Activated T-helper 2 cell treated with anti-CD3 and anti-CD28 coated beads, Interferon-gamma antibody, Interleukin-2, Interleukin-4, amounts not matched to agents 10 μg/mL and 5 μg/mL and 100 μg/mL, durations not matched to agents 14 hours and 24 hours and 36 hours (primary cell): Measurements from ENCODE around the gene MAPKAPK3. TPM values are rescaled to one million over a fixed set of nuclear protein-coding genes. Genes with fewer than 3 reads are reported as not detected.

Source experiments
- DNase-seq: peaks from one replicate; pipeline ENCODE4 v3.0.0; 2021; ENCODE audit warnings: low spot score
- H3K27ac Mint-ChIP-seq: one replicate; pipeline ENCODE4 v1.8.0; 2021; ENCODE audit warnings: mixed read lengths
- H3K27me3 Mint-ChIP-seq: one replicate; pipeline ENCODE4 v1.8.0; 2021; ENCODE audit warnings: low read depth, mixed read lengths
- H3K36me3 Mint-ChIP-seq: one replicate; pipeline ENCODE4 v1.8.0; 2021; ENCODE audit warnings: low read depth, mixed read lengths
- H3K4me1 Mint-ChIP-seq: one replicate; pipeline ENCODE4 v1.8.0; 2021; ENCODE audit warnings: low read depth, mixed read lengths
- H3K4me3 Mint-ChIP-seq: one replicate; pipeline ENCODE4 v1.8.0; 2021; ENCODE audit warnings: low read depth, mild to moderate bottlenecking, moderate library complexity, mixed read lengths
- H3K9me3 Mint-ChIP-seq: one replicate; pipeline ENCODE4 v1.8.0; 2021; ENCODE audit warnings: mixed read lengths
- intact Hi-C: fragments of 100-400 bp; cut with micrococcal nuclease; formaldehyde crosslinking; loops from one replicate; pipeline ENCODE4 v1.15.1; 2023
- total RNA-seq: library from RNA; stranded (reverse); gene quantifications from 2 replicates; pipeline ENCODE4 v1.2.3, GENCODE V29; 2022

MAPKAPK3 gene
- total RNA-seq, result 178 and 190 TPM in 2 replicates

GRCh38 chr3:50617096-50617791, at the start of gene MAPKAPK3:
MAPKAPK3 (plus strand) TSS chr3:50617151; CDS start chr3:50617566, 415 bp downstream.
- peak within 1 kb of the TSS; percentile 95 for H3K4me3 Mint-ChIP-seq
- no peaks in the 10 kb centered on the region for H3K27me3 Mint-ChIP-seq
- intact Hi-C loops, result loop anchor here (5.0 to 10.0 kb wide), 3 partner anchors 265 to 1068 kb away; partner anchors contain the start of genes CYB561D2 and NPRL2
- no peaks in the 10 kb centered on the region for H3K9me3 Mint-ChIP-seq
- DNase-seq, result no peak
- H3K4me1 Mint-ChIP-seq, result peaks cover 58% of the 10 kb centered on the region
- H3K36me3 Mint-ChIP-seq, result peaks cover 78% of the 10 kb centered on the region
- H3K27ac Mint-ChIP-seq, result peak within 1 kb of the TSS; percentile 92

GRCh38 chr3:50567386-50568167, 49.4 kb upstream of the MAPKAPK3 start, which contains the start of gene C3orf18:
C3orf18 (minus strand) TSS chr3:50567747; CDS start chr3:50565699, 2,048 bp downstream.
- peak; percentile 96 for DNase-seq
- intact Hi-C loops, result loop anchor here (2.0 to 5.0 kb wide), 3 partner anchors 215 to 1375 kb away; partner anchors contain the start of genes CYB561D2, MANF, NPRL2 and PARP3
- Mint-ChIP-seq H3K4me1 (peaks cover 54% of the 10 kb centered on the region), H3K27ac (peak within 1 kb of the TSS; percentile 96), H3K9me3 (no peaks in the 10 kb centered on the region), H3K36me3 (peaks cover 46% of the 10 kb centered on the region), H3K4me3 (peak within 1 kb of the TSS; percentile 95), H3K27me3 (no peaks in the 10 kb centered on the region)

GRCh38 chr3:50568947-50569749, 47.8 kb upstream of the MAPKAPK3 start, which contains the start of gene HEMK1:
HEMK1 (plus strand) TSS chr3:50569522; CDS start chr3:50571105, 1,583 bp downstream.
- H3K27me3 Mint-ChIP-seq, result no peaks in the 10 kb centered on the region
- H3K36me3 Mint-ChIP-seq, result peaks cover 47% of the 10 kb centered on the region
- intact Hi-C loops, result loop anchor here (2.0 to 5.0 kb wide), 3 partner anchors 217 to 1373 kb away; partner anchors contain the start of genes CYB561D2, MANF, NPRL2 and PARP3
- H3K27ac Mint-ChIP-seq, result peak within 1 kb of the TSS; percentile 96
- H3K4me1 Mint-ChIP-seq, result peaks cover 66% of the 10 kb centered on the region
- peak within 1 kb of the TSS; percentile 95 for H3K4me3 Mint-ChIP-seq
- DNase-seq, result peak; percentile 93
- no peaks in the 10 kb centered on the region for H3K9me3 Mint-ChIP-seq

GRCh38 chr3:50570508-50571279, 46.3 kb upstream of the MAPKAPK3 start:
- Mint-ChIP-seq H3K9me3 (no peaks in the 10 kb centered on the region), H3K36me3 (peaks cover 48% of the 10 kb centered on the region), H3K4me1 (peaks cover 69% of the 10 kb centered on the region), H3K4me3 (peak overlapping the region; percentile 95), H3K27me3 (no peaks in the 10 kb centered on the region), H3K27ac (peak overlapping the region; percentile 93)
- DNase-seq, result no peak
- intact Hi-C loops, result loop anchor here (5.0 kb wide), 2 partner anchors 102 to 802 kb away; partner anchors contain the start of gene DOCK3

- Mint-ChIP-seq H3K36me3 (peaks cover 56% of the 10 kb centered on the region), H3K27me3 (no peaks in the 10 kb centered on the region), H3K9me3 (no peaks in the 10 kb centered on the region), H3K27ac (peak overlapping the region; percentile 93), H3K4me1 (peaks cover 66% of the 10 kb centered on the region), H3K4me3 (peak overlapping the region; percentile 95)
- no peak for DNase-seq
- intact Hi-C loops, result loop anchor here (5.0 kb wide), 2 partner anchors 101 to 801 kb away; partner anchors contain the start of gene DOCK3
Measured at GRCh38 chr3:50571486-50571885, 45.5 kb upstream of the MAPKAPK3 start.

DNA sequence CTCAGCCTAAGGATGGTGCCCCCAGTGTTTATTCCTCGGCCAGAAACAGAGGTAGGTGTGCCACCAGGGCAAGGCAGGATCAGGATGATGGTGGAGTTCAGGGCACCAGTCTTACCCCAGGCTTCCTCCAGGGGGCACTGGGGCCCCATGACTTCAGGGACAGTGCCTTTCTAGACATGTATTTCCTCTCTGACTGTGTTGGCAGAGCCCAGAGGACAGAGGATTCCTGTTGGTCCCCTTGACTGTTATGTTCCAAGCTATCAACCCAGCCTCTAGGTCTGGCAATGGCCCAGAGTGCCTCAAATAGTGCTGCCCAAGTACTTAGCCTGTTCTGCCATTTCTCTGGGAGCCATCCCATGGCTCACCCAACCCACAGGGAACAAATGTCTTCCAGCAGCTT, 44.8 kb upstream of the MAPKAPK3 start:
- peak overlapping the region; percentile 93 for H3K27ac Mint-ChIP-seq
- intact Hi-C loops, result loop anchor here (1.0 to 5.0 kb wide), 4 partner anchors 42 to 819 kb away; partner anchors contain the start of genes DOCK3 and RBM15B
- peaks cover 63% of the 10 kb centered on the region for H3K4me1 Mint-ChIP-seq
- no peaks in the 10 kb centered on the region for H3K27me3 Mint-ChIP-seq
- peaks cover 60% of the 10 kb centered on the region for H3K36me3 Mint-ChIP-seq
- peak overlapping the region; percentile 95 for H3K4me3 Mint-ChIP-seq
- peak; percentile 77 for DNase-seq
- H3K9me3 Mint-ChIP-seq, result no peaks in the 10 kb centered on the region

DNA sequence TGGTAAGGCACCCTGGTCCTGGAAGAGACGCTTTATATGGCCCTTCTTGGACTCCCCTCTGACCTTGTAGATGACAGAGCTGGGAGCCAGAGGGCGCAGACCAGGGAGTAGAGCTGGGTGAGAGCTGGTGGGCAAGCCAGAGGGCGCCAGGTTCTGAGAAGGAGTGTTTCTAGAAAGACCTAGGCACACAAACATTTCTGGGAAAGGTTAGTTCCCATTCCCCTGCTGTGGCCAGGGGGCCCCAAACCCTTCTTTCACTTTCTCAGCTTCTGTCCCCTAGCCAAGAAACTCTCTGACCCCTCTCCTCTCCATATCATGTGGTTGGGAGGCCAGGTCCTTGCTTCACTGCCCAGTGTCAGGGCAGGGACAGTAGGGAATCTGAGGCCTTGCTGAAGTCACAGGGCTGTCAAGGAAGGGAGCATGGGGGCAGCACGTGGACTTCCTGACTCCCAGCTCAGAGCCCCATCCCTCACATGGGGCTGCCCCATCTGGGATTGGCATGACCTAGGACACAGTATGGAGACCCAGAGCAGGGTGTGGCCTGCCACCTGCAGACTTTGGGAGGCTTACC, 44.1 kb upstream of the MAPKAPK3 start:
- peaks cover 66% of the 10 kb centered on the region for H3K4me1 Mint-ChIP-seq

GRCh38 chr3:50573566-50574443, 43.1 kb upstream of the MAPKAPK3 start:
- H3K4me3 Mint-ChIP-seq, result peak overlapping the region; percentile 95
- H3K27ac Mint-ChIP-seq, result peak overlapping the region; percentile 93
- DNase-seq, result peak; percentile 83
- no peaks in the 10 kb centered on the region for H3K27me3 Mint-ChIP-seq
- intact Hi-C loops, result loop anchor here (1.0 to 5.0 kb wide), 5 partner anchors 16 to 817 kb away; partner anchors contain the start of genes DOCK3 and RBM15B
- peaks cover 74% of the 10 kb centered on the region for H3K36me3 Mint-ChIP-seq
- no peaks in the 10 kb centered on the region for H3K9me3 Mint-ChIP-seq
- H3K4me1 Mint-ChIP-seq, result peaks cover 68% of the 10 kb centered on the region

More for the DNA sequence above, 44.1 kb upstream of the MAPKAPK3 start:
- peak; percentile 46 for DNase-seq
- H3K9me3 Mint-ChIP-seq, result no peaks in the 10 kb centered on the region
- peak overlapping the region; percentile 95 for H3K4me3 Mint-ChIP-seq
- no peaks in the 10 kb centered on the region for H3K27me3 Mint-ChIP-seq
- intact Hi-C loops, result loop anchor here (1.0 to 5.0 kb wide), 6 partner anchors 17 to 818 kb away; partner anchors contain the start of genes DOCK3 and RBM15B
- H3K27ac Mint-ChIP-seq, result peak overlapping the region; percentile 93
- H3K36me3 Mint-ChIP-seq, result peaks cover 67% of the 10 kb centered on the region

GRCh38 chr3:50574444-50574831, 42.5 kb upstream of the MAPKAPK3 start:
- H3K27me3 Mint-ChIP-seq, result no peaks in the 10 kb centered on the region
- intact Hi-C loops, result loop anchor here (5.0 kb wide), 2 partner anchors 98 to 798 kb away; partner anchors contain the start of gene DOCK3
- peak overlapping the region; percentile 64 for H3K4me3 Mint-ChIP-seq
- peak overlapping the region; percentile 93 for H3K27ac Mint-ChIP-seq
- peaks cover 78% of the 10 kb centered on the region for H3K36me3 Mint-ChIP-seq
- no peak for DNase-seq
- H3K4me1 Mint-ChIP-seq, result peaks cover 68% of the 10 kb centered on the region
- H3K9me3 Mint-ChIP-seq, result no peaks in the 10 kb centered on the region

DNA sequence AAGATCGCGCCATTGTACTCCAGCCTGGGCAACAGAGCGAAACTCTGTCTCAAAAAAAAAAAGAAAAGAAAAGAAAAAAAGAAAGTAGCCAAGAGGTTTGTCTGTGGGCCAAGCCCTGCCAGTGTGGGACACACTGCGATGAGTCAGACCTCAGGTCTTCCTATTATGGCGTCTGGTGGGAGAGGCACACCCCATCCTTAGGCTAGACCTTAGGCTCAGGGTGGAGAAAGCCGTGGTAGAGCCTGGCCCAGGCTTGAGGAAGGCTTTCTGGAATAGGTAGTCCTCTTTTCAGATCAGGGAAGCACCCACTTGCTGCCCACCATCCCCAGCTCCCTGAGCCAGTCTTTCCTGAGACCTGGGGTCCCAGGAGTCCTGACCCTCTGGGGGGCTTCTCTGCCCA, 41.6 kb upstream of the MAPKAPK3 start:
- intact Hi-C loops, result no loop called here
- DNase-seq, result no peak
- Mint-ChIP-seq H3K27ac (peak overlapping the region; percentile 93), H3K9me3 (no peaks in the 10 kb centered on the region), H3K36me3 (peaks cover 75% of the 10 kb centered on the region), H3K4me1 (peaks cover 67% of the 10 kb centered on the region), H3K4me3 (no peak overlapping the region), H3K27me3 (no peaks in the 10 kb centered on the region)
